Ascending aorta (tissue), 2 donors: Measurements from ENCODE around the gene DKC1. TPM values are rescaled to one million over a fixed set of nuclear protein-coding genes. Genes with fewer than 3 reads are reported as not detected.
A peak's percentile ranks its signal among the peaks of the same experiment; 100 is the strongest.

Experiments
- DNase-seq, 2 donors: peaks; one replicate each; pipeline ENCODE4 v3.0.0-alpha.2; 2019; ENCODE audit warnings: low spot score in 2 of 2
- H3K27ac ChIP-seq, 2 donors: fragments of 200-600 bp; sonication (generic); one replicate each; pipeline ENCODE4 v1.5.1; 2016 to 2017; ENCODE audit warnings: mild to moderate bottlenecking in 1 of 2
- H3K27me3 ChIP-seq: fragments of 200-600 bp; sonication (generic); one replicate; pipeline ENCODE4 v1.5.1; 2017
- H3K36me3 ChIP-seq, 2 donors: fragments of 200-600 bp; sonication (generic); one replicate each; pipeline ENCODE4 v1.5.1; 2016
- H3K4me1 ChIP-seq, 2 donors: fragments of 200-600 bp; sonication (generic); one replicate each; pipeline ENCODE4 v1.5.1; 2016 to 2017; ENCODE audit warnings: mild to moderate bottlenecking in 1 of 2
- H3K4me3 ChIP-seq, 2 donors: fragments of 200-600 bp; sonication (generic); one replicate each; pipeline ENCODE4 v1.5.1; 2016 to 2017; ENCODE audit warnings: mild to moderate bottlenecking in 1 of 2
- H3K9me3 ChIP-seq, 2 donors: fragments of 200-600 bp; sonication (generic); one replicate each; pipeline ENCODE4 v1.5.1; 2016
- CTCF ChIP-seq, 3 experiments: fragments of 200-600 bp in 2 of 3; fragments of 450-650 bp in 1 of 3; sonication (generic) in 2 of 3; IDR thresholded peaks; one replicate each; pipeline ENCODE4 v1.5.1; 2016 to 2019; ENCODE audit warnings: antibody characterized with exemption in 3 of 3, mild to moderate bottlenecking in 1 of 3, moderate library complexity in 1 of 3
- intact Hi-C: fragments of 100-400 bp; cut with DNase I; formaldehyde crosslinking; loops from one replicate; pipeline ENCODE4 v1.15.1; 2023
- total RNA-seq: library from RNA; depleted of rRNA; stranded (reverse); fragments of >200 nt; gene quantifications from one replicate; pipeline ENCODE4 v1.1.0, GENCODE V29; 2016

Gene DKC1
- total RNA-seq, 1 donor from 2014 or later: 3.4 TPM

DNA sequence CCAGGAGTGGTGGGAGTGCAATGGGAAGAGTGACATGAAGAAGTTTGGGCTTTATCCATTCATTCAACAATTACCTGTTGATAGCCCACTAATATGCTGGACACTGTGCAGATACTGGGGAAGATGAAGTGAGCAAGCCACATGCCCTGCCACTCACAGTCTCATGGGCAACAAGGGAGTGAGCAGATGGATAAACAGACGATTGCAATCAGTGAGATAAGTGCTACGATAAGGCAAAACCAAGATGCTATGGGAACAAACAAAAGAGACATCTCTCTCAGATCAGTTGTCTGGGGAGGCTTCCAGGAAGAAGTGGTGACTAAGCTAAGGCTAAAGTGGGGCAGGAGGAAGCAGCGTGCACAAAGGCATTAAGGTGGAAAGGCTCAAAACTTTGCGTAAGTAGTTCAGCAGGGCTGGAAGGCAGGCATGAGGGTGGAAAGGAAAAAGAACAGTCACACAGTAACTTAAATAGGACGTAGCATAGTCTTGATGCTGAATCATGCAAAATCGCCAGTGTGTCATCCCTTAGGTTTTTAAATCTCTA is 43.5 kb upstream of the DKC1 start:
- intact Hi-C loops: no loop called here
- Histone ChIP-seq H3K4me1 (no peaks in the 10 kb centered on the region), H3K27ac (no peak overlapping the region), H3K27me3 (no peaks in the 10 kb centered on the region), H3K36me3 (no peaks in the 10 kb centered on the region), H3K4me3 (no peak overlapping the region), H3K9me3 (no peaks in the 10 kb centered on the region)
- TF ChIP-seq CTCF (IDR thresholded peaks at IDR 0.05): no peak
- DNase-seq: no peak

- Histone ChIP-seq H3K9me3 (no peaks in the 10 kb centered on the region), H3K27me3 (no peaks in the 10 kb centered on the region), H3K4me1 (no peaks in the 10 kb centered on the region), H3K36me3 (no peaks in the 10 kb centered on the region), H3K27ac (no peak overlapping the region), H3K4me3 (no peak overlapping the region)
- TF ChIP-seq CTCF (IDR thresholded peaks at IDR 0.05): no peak
- no peak for DNase-seq
- intact Hi-C loops: no loop called here
These were observed 42.6 kb upstream of the DKC1 start for GRCh38 chrX:154720067-154720466.

GRCh38 chrX:154721155-154721554 is 41.5 kb upstream of the DKC1 start:
- H3K9me3 ChIP-seq: no peaks in the 10 kb centered on the region
- intact Hi-C loops: no loop called here
- H3K4me3 ChIP-seq: no peak overlapping the region
- H3K36me3 ChIP-seq: no peaks in the 10 kb centered on the region
- H3K27me3 ChIP-seq: no peaks in the 10 kb centered on the region
- no peak overlapping the region for H3K27ac ChIP-seq
- H3K4me1 ChIP-seq: no peaks in the 10 kb centered on the region
- no peak for TF ChIP-seq CTCF (IDR thresholded peaks at IDR 0.05)
- no peak for DNase-seq

DNA sequence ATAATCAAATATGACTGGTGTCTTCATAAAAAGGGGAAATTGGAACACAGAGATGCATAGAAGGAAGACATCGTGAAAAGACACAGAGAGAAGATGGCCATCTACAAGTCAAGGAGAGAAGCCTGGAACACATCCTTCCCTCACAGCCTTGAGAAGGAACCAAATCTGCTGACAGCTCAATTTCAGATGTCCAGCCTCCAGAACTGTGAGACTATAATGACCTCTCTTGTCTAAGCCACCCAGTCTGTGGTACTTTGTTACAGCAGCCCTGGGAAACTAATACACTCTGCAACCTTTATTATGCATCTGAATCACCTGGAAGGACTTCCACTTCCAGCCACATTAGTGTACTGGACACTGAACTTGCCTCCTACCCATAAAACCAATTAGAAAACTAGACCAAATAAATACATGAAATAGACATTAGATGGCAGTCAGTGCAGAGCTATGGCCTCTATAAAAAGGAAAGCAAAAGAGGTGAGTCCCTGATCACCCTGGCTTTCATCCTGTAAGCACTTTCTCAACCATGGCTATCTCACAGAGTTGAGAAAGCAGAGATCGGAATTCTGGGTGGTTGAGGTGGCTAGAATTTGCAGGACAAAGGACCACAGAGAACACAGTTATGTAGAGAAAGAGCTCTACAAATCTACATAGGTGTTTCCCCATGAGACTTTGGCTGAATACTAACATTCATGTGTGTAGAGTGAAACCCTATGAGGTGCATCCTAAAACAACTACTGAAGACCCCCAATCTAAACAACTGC is 37.5 kb upstream of the DKC1 start:
- intact Hi-C loops: no loop called here
- no peak for TF ChIP-seq CTCF (IDR thresholded peaks at IDR 0.05)

GRCh38 chrX:154727418-154727817 is 35.2 kb upstream of the DKC1 start:
- Histone ChIP-seq H3K27ac (peak overlapping the region; percentile 80 to 81), H3K4me3 (no peak overlapping the region)

More for the DNA sequence above, 37.5 kb upstream of the DKC1 start:
- Histone ChIP-seq H3K4me3 (no peak overlapping the region), H3K9me3 (no peaks in the 10 kb centered on the region), H3K4me1 (peaks cover 8 to 23% of the 10 kb centered on the region in 2 donors), H3K36me3 (no peaks in the 10 kb centered on the region), H3K27me3 (no peaks in the 10 kb centered on the region), H3K27ac (peak overlapping the region; percentile 29 to 80)
- no peak for DNase-seq

More at GRCh38 chrX:154727418-154727817, 35.2 kb upstream of the DKC1 start:
- TF ChIP-seq CTCF (IDR thresholded peaks at IDR 0.05): no peak
- no peaks in the 10 kb centered on the region for H3K9me3 ChIP-seq
- no peak for DNase-seq
- H3K27me3 ChIP-seq: no peaks in the 10 kb centered on the region
- H3K4me1 ChIP-seq: peaks cover 8 to 36% of the 10 kb centered on the region in 2 donors
- intact Hi-C loops: no loop called here
- H3K36me3 ChIP-seq: no peaks in the 10 kb centered on the region
